SK-N-SH treated with all-trans-retinoic acid at 6 μM for 48 hours (cell line): ENCODE results near the gene LBX1.

ENCODE experiments used
- ATAC-seq: fragments of 200-7000 bp; cut with Tn5 transposase; 3 replicates; pipeline ENCODE4 v1.9.1; 2020; ENCODE audit warnings: mild to moderate bottlenecking, moderate library complexity
- ARNTL ChIP-seq: fragments of 450-650 bp; formaldehyde crosslinking; IDR thresholded peaks from 2 replicates; pipeline ENCODE4 v1.5.0; 2020; ENCODE audit warnings: low read depth, mild to moderate bottlenecking, moderate library complexity, borderline replicate concordance
- BACH2 ChIP-seq: fragments of 250-450 bp; sonication (Bioruptor Pico); IDR thresholded peaks from 2 replicates; pipeline ENCODE4 v1.9.0; 2021; ENCODE audit warnings: mild to moderate bottlenecking, borderline replicate concordance
- CREB5 ChIP-seq: fragments of 250-450 bp; sonication (Bioruptor Pico); IDR thresholded peaks from 2 replicates; pipeline ENCODE4 v1.5.1; 2020; ENCODE audit warnings: low read depth, mild to moderate bottlenecking, moderate library complexity
- CSDC2 ChIP-seq: fragments of 250-450 bp; sonication (Bioruptor Pico); IDR thresholded peaks from 2 replicates; pipeline ENCODE4 v1.5.0; 2020; ENCODE audit warnings: mild to moderate bottlenecking, moderate library complexity
- CSRNP3 ChIP-seq: fragments of 250-450 bp; sonication (Bioruptor Pico); IDR thresholded peaks from 2 replicates; pipeline ENCODE4 v1.5.1; 2021; ENCODE audit warnings: mild to moderate bottlenecking, moderate library complexity
- ESRRG ChIP-seq: fragments of 250-450 bp; sonication (Bioruptor Pico); IDR thresholded peaks from 2 replicates; pipeline ENCODE4 v1.6.1; 2021; ENCODE audit warnings: mild to moderate bottlenecking
- GLIS3 ChIP-seq: fragments of 250-450 bp; sonication (Bioruptor Pico); IDR thresholded peaks from 2 replicates; pipeline ENCODE4 v1.5.0; 2020; ENCODE audit warnings: mild to moderate bottlenecking, moderate library complexity
- ISL1 ChIP-seq: fragments of 250-450 bp; sonication (Bioruptor Pico); IDR thresholded peaks from 2 replicates; pipeline ENCODE4 v2.1.2; 2022; ENCODE audit warnings: mild to moderate bottlenecking, moderate library complexity
- OSR1 ChIP-seq: fragments of 250-450 bp; sonication (Bioruptor Pico); IDR thresholded peaks from 2 replicates; pipeline ENCODE4 v1.8.0; 2022; ENCODE audit warnings: moderate library complexity, mild to moderate bottlenecking, inconsistent platforms
- PATZ1 ChIP-seq: fragments of 250-450 bp; sonication (Bioruptor Pico); IDR thresholded peaks from 2 replicates; pipeline ENCODE4 v1.8.0; 2020; ENCODE audit warnings: mild to moderate bottlenecking, moderate library complexity, borderline replicate concordance
- POU6F1 ChIP-seq: fragments of 250-450 bp; sonication (Bioruptor Pico); IDR thresholded peaks from 2 replicates; pipeline ENCODE4 v1.8.0; 2021; ENCODE audit warnings: low read depth, mild to moderate bottlenecking, moderate library complexity, borderline replicate concordance
- PPARA ChIP-seq: fragments of 250-450 bp; sonication (Bioruptor Pico); IDR thresholded peaks from 2 replicates; pipeline ENCODE4 v1.5.0; 2020; ENCODE audit warnings: mild to moderate bottlenecking, borderline replicate concordance
- RARB ChIP-seq: fragments of 250-450 bp; sonication (Bioruptor Pico); IDR thresholded peaks from 2 replicates; pipeline ENCODE4 v1.8.0; 2021; ENCODE audit warnings: mild to moderate bottlenecking, moderate library complexity
- SNAI2 ChIP-seq: fragments of 250-450 bp; sonication (Bioruptor Pico); IDR thresholded peaks from 2 replicates; pipeline ENCODE4 v1.5.0; 2020; ENCODE audit warnings: mild to moderate bottlenecking, moderate library complexity
- TCF4 ChIP-seq: fragments of 250-450 bp; sonication (Bioruptor Pico); IDR thresholded peaks from 2 replicates; pipeline ENCODE4 v1.8.0; 2021; ENCODE audit warnings: mild to moderate bottlenecking, moderate library complexity, borderline replicate concordance
- TOX ChIP-seq: fragments of 250-450 bp; sonication (Bioruptor Pico); IDR thresholded peaks from 2 replicates; pipeline ENCODE4 v1.8.0; 2021; ENCODE audit warnings: mild to moderate bottlenecking, moderate library complexity, borderline replicate concordance
- TSHZ2 ChIP-seq: fragments of 250-450 bp; sonication (Bioruptor Pico); IDR thresholded peaks from 2 replicates; pipeline ENCODE4 v1.5.0; 2020; ENCODE audit warnings: mild to moderate bottlenecking, moderate library complexity
- ZFP3 ChIP-seq: fragments of 250-450 bp; sonication (Bioruptor Pico); IDR thresholded peaks from 2 replicates; pipeline ENCODE4 v1.5.0; 2020; ENCODE audit warnings: mild to moderate bottlenecking, moderate library complexity
- ZFP30 ChIP-seq: fragments of 450-650 bp; formaldehyde crosslinking; IDR thresholded peaks from 2 replicates; pipeline ENCODE4 v1.5.0; 2022; ENCODE audit warnings: mild to moderate bottlenecking, moderate library complexity
- ZNF565 ChIP-seq: fragments of 450-650 bp; formaldehyde crosslinking; conservative IDR thresholded peaks from 2 replicates; pipeline ENCODE4 v1.5.0; 2020; ENCODE audit warnings: low read depth, mild to moderate bottlenecking, moderate library complexity
- ZNF70 ChIP-seq: fragments of 450-650 bp; formaldehyde crosslinking; IDR thresholded peaks from 2 replicates; pipeline ENCODE4 v1.5.0; 2020; ENCODE audit warnings: mild to moderate bottlenecking, moderate library complexity
- ZNF8 ChIP-seq: fragments of 450-650 bp; formaldehyde crosslinking; IDR thresholded peaks from 2 replicates; pipeline ENCODE4 v1.5.0; 2020; ENCODE audit warnings: mild to moderate bottlenecking, moderate library complexity

Gene LBX1

GRCh38 chr10:101250136-101250535 lies 20.9 kb upstream of the LBX1 start:
- no peak for TF ChIP-seq PPARA (CRISPR knock-in tag)
- no peak for TF ChIP-seq POU6F1 (CRISPR knock-in tag)
- TF ChIP-seq ESRRG (CRISPR knock-in tag): no peak
- TF ChIP-seq OSR1 (CRISPR knock-in tag): no peak
- TF ChIP-seq ZNF565: no peak
- TF ChIP-seq TCF4 (CRISPR knock-in tag): no peak
- no peak for TF ChIP-seq ISL1 (CRISPR knock-in tag)
- TF ChIP-seq CREB5 (CRISPR knock-in tag): no peak
- no peak for TF ChIP-seq ZNF8 (CRISPR knock-in tag)
- no peak for TF ChIP-seq SNAI2 (CRISPR knock-in tag)
- TF ChIP-seq, all 23 proteins: peak for 0
- ATAC-seq: no peak

- TF ChIP-seq TOX (no peak), POU6F1 (CRISPR knock-in tag) (no peak), ESRRG (CRISPR knock-in tag) (no peak), CSDC2 (CRISPR knock-in tag) (no peak), RARB (no peak), OSR1 (CRISPR knock-in tag) (no peak), CSRNP3 (CRISPR knock-in tag) (no peak), PPARA (CRISPR knock-in tag) (no peak), PATZ1 (no peak), ZNF565 (no peak), ARNTL (CRISPR knock-in tag) (no peak), ZNF8 (CRISPR knock-in tag) (no peak), GLIS3 (CRISPR knock-in tag) (no peak), TSHZ2 (CRISPR knock-in tag) (no peak), ZNF70 (CRISPR knock-in tag) (no peak), ZFP3 (CRISPR knock-in tag) (no peak), ZFP30 (CRISPR knock-in tag) (no peak), TCF4 (CRISPR knock-in tag) (no peak), BACH2 (CRISPR knock-in tag) (no peak)
- ATAC-seq: no peak
Measured at GRCh38 chr10:101249171-101249581, 19.9 kb upstream of the LBX1 start.
